Raji (cell line): ENCODE data around the gene CYYR1.

ENCODE experiments used
- POLR2A ChIP-seq: IDR thresholded peaks from 2 replicates; pipeline ENCODE4 v1.6.1; 2011; ENCODE audit warnings: low read depth, low read length, control low read depth; ENCODE audit not compliant: insufficient read depth

The CYYR1 gene

GRCh38 chr21:26470351-26471098, 102.6 kb downstream of the CYYR1 start:
- no peak for TF ChIP-seq POLR2A

GRCh38 chr21:26469789-26470188, 103.3 kb downstream of the CYYR1 start:
- no peak for TF ChIP-seq POLR2A

- TF ChIP-seq POLR2A, result no peak
Observed at GRCh38 chr21:26465916-26466315, 107.2 kb downstream of the CYYR1 start.

GRCh38 chr21:26461500-26461899, 111.6 kb downstream of the CYYR1 start:
- TF ChIP-seq POLR2A, result no peak

- TF ChIP-seq POLR2A, result no peak
Observed at GRCh38 chr21:26460621-26461020, 112.5 kb downstream of the CYYR1 start.

GRCh38 chr21:26457817-26458216, 115.3 kb downstream of the CYYR1 start:
- TF ChIP-seq POLR2A, result no peak

GRCh38 chr21:26453267-26453666, 119.8 kb downstream of the CYYR1 start:
- TF ChIP-seq POLR2A, result no peak

- no peak for TF ChIP-seq POLR2A
Observed at GRCh38 chr21:26451081-26451740, 121.9 kb downstream of the CYYR1 start.

GRCh38 chr21:26449161-26449560, 123.9 kb downstream of the CYYR1 start:
- no peak for TF ChIP-seq POLR2A

- TF ChIP-seq POLR2A, result no peak
Observed at GRCh38 chr21:26448751-26449150, 124.3 kb downstream of the CYYR1 start.

- TF ChIP-seq POLR2A, result no peak
Observed at GRCh38 chr21:26447932-26448475, 125.1 kb downstream of the CYYR1 start.

- TF ChIP-seq POLR2A, result no peak
Observed at GRCh38 chr21:26445440-26445839, 127.6 kb downstream of the CYYR1 start.

GRCh38 chr21:26444646-26445045, 128.4 kb downstream of the CYYR1 start:
- TF ChIP-seq POLR2A, result no peak

GRCh38 chr21:26443867-26444266, 129.2 kb downstream of the CYYR1 start:
- TF ChIP-seq POLR2A, result no peak

- TF ChIP-seq POLR2A, result no peak
Observed at GRCh38 chr21:26443291-26443690, 129.8 kb downstream of the CYYR1 start.

- no peak for TF ChIP-seq POLR2A
Observed at GRCh38 chr21:26441149-26441548, 131.9 kb downstream of the CYYR1 start.
